Measurements from ENCODE around the gene MAD1L1.

MAD1L1 gene

GRCh38 chr7:1940863-1941262 lies 291.9 kb downstream of the MAD1L1 start:
- Histone ChIP-seq H3K4me2 (ENCODE audit: insufficient read depth, low read length) (peak overlapping the region; percentile 87), H3K4me3 (ENCODE audit: low read depth in 1 of 2, low read length in 2 of 2) (peak overlapping the region in 1 of 2 experiments; percentile 69; a peak in 2 of 4 replicates), H4K20me1 (ENCODE audit: insufficient read depth, low read length) (peaks cover 36% of the 10 kb centered on the region), H3K79me2 (ENCODE audit: insufficient read depth, low read length) (peaks cover 36% of the 10 kb centered on the region), H3K27me3 (ENCODE audit: insufficient read depth, low read length, poor library complexity) (no peaks in the 10 kb centered on the region), H3K9me3 (ENCODE audit: insufficient read depth, low read length, severe bottlenecking) (peaks cover 2% of the 10 kb centered on the region), H3K36me3 (ENCODE audit: insufficient read depth, low read length) (peaks cover 20% of the 10 kb centered on the region), H3K27ac (ENCODE audit: low read length) (peak overlapping the region; percentile 94), H2AFZ (ENCODE audit: low read depth, low read length) (no peak overlapping the region), H3K9ac (ENCODE audit: low read depth, low read length) (peak overlapping the region; percentile 66), H3K4me1 (ENCODE audit: insufficient read depth, low read length) (peaks cover 85% of the 10 kb centered on the region)
- DNase-seq (peak; percentile 71), ATAC-seq (ENCODE audit: insufficient read depth, low read depth) (peak; percentile 18)
- no peak for TF ChIP-seq CTCF (IDR thresholded peaks at IDR 0.05; ENCODE audit: borderline replicate concordance, extremely low read depth, low read length, poor library complexity, severe bottlenecking)
- TF ChIP-seq EZH2 (IDR thresholded peaks at IDR 0.05; ENCODE audit: borderline replicate concordance, low read depth, low read length, severe bottlenecking): no peak

- H2AFZ ChIP-seq (ENCODE audit: low read depth, low read length): peak overlapping the region; percentile 16; the same call in 1 of the 2 replicates
- no peak for TF ChIP-seq EZH2 (IDR thresholded peaks at IDR 0.05; ENCODE audit: borderline replicate concordance, low read depth, low read length, severe bottlenecking)
- no peak for TF ChIP-seq CTCF (IDR thresholded peaks at IDR 0.05; ENCODE audit: borderline replicate concordance, extremely low read depth, low read length, poor library complexity, severe bottlenecking)
- H3K9ac ChIP-seq (ENCODE audit: low read depth, low read length): peak overlapping the region; percentile 66
- H3K4me1 ChIP-seq (ENCODE audit: insufficient read depth, low read length): peaks cover 86% of the 10 kb centered on the region
- H4K20me1 ChIP-seq (ENCODE audit: insufficient read depth, low read length): peaks cover 39% of the 10 kb centered on the region
- H3K27me3 ChIP-seq (ENCODE audit: insufficient read depth, low read length, poor library complexity): no peaks in the 10 kb centered on the region
- H3K27ac ChIP-seq (ENCODE audit: low read length): peak overlapping the region; percentile 94
- DNase-seq: peak; percentile 95
- peak overlapping the region; percentile 17 to 69; a peak in 3 of 4 replicates for H3K4me3 ChIP-seq (ENCODE audit: low read depth in 1 of 2, low read length in 2 of 2)
- H3K4me2 ChIP-seq (ENCODE audit: insufficient read depth, low read length): peak overlapping the region; percentile 87
- H3K36me3 ChIP-seq (ENCODE audit: insufficient read depth, low read length): peaks cover 25% of the 10 kb centered on the region
- peaks cover 38% of the 10 kb centered on the region for H3K79me2 ChIP-seq (ENCODE audit: insufficient read depth, low read length)
- H3K9me3 ChIP-seq (ENCODE audit: insufficient read depth, low read length, severe bottlenecking): peaks cover 2% of the 10 kb centered on the region
- ATAC-seq (ENCODE audit: insufficient read depth, low read depth): peak; percentile 95
Measured at GRCh38 chr7:1940402-1940786, 292.4 kb downstream of the MAD1L1 start.

DNA sequence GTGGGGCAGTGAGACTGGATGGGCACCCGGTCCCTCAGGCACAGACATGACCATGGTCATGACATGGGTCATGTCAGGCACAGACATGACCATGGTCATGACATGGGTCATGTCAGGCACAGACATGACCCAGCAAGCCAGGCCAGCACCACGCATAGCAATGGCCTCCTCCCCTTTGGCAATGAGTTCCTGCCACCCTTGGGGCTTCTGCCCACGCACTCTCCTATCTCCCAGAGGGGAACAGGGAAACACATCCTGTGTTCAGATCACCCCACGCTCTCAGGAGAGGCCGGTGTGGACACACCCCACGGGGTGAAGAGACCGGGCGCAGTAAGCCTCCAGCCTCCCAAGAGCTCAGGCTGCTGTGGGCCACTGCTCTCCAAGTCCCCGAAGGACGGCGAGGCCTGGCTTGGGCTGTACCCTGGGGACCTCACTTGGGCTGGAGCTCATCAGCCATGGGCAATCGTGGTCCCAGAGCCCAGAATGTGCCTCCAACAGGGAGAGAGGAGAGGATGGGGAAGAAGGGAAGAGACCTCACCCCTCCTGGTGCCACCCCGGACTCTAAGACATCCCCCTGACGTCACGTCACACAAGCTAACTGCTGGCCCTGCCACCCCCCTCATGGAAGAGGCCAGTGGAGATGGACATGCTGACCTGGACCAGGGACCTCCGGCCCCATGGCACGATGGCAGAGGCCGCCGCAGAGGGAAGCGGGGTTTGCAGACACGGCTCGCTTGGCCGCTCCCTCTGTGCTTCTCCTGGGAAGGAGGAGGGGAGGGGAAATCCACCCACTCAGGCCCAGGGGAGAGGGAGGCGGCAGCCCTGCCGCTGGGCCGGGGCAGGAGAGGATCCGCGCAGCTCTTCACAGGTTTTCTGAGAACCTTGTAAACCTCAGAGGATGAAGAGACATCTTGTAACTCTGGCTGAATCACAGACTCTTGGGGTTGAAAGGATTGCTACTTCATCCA lies 293.0 kb downstream of the MAD1L1 start:
- peak overlapping the region; percentile 87 for H3K4me2 ChIP-seq (ENCODE audit: insufficient read depth, low read length)
- H3K27ac ChIP-seq (ENCODE audit: low read length): peak overlapping the region; percentile 94
- peak; percentile 71 for ATAC-seq (ENCODE audit: insufficient read depth, low read depth)
- peaks cover 79% of the 10 kb centered on the region for H3K4me1 ChIP-seq (ENCODE audit: insufficient read depth, low read length)
- H3K4me3 ChIP-seq (ENCODE audit: low read depth in 1 of 2, low read length in 2 of 2): peak overlapping the region; percentile 17 to 69; a peak in 3 of 4 replicates
- TF ChIP-seq CTCF (IDR thresholded peaks at IDR 0.05; ENCODE audit: borderline replicate concordance, extremely low read depth, low read length, poor library complexity, severe bottlenecking): no peak
- no peak for TF ChIP-seq EZH2 (IDR thresholded peaks at IDR 0.05; ENCODE audit: borderline replicate concordance, low read depth, low read length, severe bottlenecking)
- peak; percentile 32 for DNase-seq
- peaks cover 32% of the 10 kb centered on the region for H3K36me3 ChIP-seq (ENCODE audit: insufficient read depth, low read length)
- peaks cover 45% of the 10 kb centered on the region for H3K79me2 ChIP-seq (ENCODE audit: insufficient read depth, low read length)
- peaks cover 2% of the 10 kb centered on the region for H3K9me3 ChIP-seq (ENCODE audit: insufficient read depth, low read length, severe bottlenecking)
- peaks cover 45% of the 10 kb centered on the region for H4K20me1 ChIP-seq (ENCODE audit: insufficient read depth, low read length)
- H3K9ac ChIP-seq (ENCODE audit: low read depth, low read length): peak overlapping the region; percentile 66
- peak overlapping the region; percentile 16; the same call in 1 of the 2 replicates for H2AFZ ChIP-seq (ENCODE audit: low read depth, low read length)
- H3K27me3 ChIP-seq (ENCODE audit: insufficient read depth, low read length, poor library complexity): no peaks in the 10 kb centered on the region

Measured in DND-41 (cell line).